OCI-LY3 (cell line): ENCODE measurements around the gene BICD2.

Source experiments
- CTCF ChIP-seq: fragments of 200-600, 300-600 bp; sonication (generic); IDR thresholded peaks from 2 replicates; pipeline ENCODE4 v1.5.1; 2014; ENCODE audit warnings: antibody characterized with exemption, low read length, low read depth
- EZH2phosphoT487 ChIP-seq: fragments of 200-600 bp; shearing (Covaris generic); IDR thresholded peaks from 2 replicates; pipeline ENCODE4 v1.6.1; 2018; ENCODE audit warnings: antibody characterized with exemption, mixed run types, low read depth

GRCh38 chr9:92666912-92667532, 97.6 kb downstream of the BICD2 start:
- no peak for TF ChIP-seq EZH2phosphoT487
- no peak for TF ChIP-seq CTCF
